SK-N-SH (cell line): ENCODE measurements around the gene ANKRD33B.

Source experiments
- FOXM1 ChIP-seq: IDR thresholded peaks from 2 replicates; pipeline ENCODE4 v1.4.0; 2012; ENCODE audit warnings: low read depth, mild to moderate bottlenecking
- RAD21 ChIP-seq: IDR thresholded peaks from 2 replicates; pipeline ENCODE4 v1.6.1; 2012; ENCODE audit warnings: mild to moderate bottlenecking, low read length
- TF ChIP-seq, protein P1 (sequence below): fragments of 200-600 bp; sonication (generic); IDR thresholded peaks from 2 replicates; pipeline ENCODE4 v1.6.1; 2017; ENCODE audit warnings: antibody characterized with exemption, mild to moderate bottlenecking, moderate library complexity
- TF ChIP-seq, protein P2 (sequence below): IDR thresholded peaks from 2 replicates; pipeline ENCODE4 v1.4.0; 2012; ENCODE audit warnings: low read depth

GRCh38 chr5:10588779-10589447 lies 25.0 kb downstream of the ANKRD33B start:
- TF ChIP-seq, protein P1, sequence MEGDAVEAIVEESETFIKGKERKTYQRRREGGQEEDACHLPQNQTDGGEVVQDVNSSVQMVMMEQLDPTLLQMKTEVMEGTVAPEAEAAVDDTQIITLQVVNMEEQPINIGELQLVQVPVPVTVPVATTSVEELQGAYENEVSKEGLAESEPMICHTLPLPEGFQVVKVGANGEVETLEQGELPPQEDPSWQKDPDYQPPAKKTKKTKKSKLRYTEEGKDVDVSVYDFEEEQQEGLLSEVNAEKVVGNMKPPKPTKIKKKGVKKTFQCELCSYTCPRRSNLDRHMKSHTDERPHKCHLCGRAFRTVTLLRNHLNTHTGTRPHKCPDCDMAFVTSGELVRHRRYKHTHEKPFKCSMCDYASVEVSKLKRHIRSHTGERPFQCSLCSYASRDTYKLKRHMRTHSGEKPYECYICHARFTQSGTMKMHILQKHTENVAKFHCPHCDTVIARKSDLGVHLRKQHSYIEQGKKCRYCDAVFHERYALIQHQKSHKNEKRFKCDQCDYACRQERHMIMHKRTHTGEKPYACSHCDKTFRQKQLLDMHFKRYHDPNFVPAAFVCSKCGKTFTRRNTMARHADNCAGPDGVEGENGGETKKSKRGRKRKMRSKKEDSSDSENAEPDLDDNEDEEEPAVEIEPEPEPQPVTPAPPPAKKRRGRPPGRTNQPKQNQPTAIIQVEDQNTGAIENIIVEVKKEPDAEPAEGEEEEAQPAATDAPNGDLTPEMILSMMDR = no peak
- TF ChIP-seq RAD21 = no peak
- TF ChIP-seq, protein P2, sequence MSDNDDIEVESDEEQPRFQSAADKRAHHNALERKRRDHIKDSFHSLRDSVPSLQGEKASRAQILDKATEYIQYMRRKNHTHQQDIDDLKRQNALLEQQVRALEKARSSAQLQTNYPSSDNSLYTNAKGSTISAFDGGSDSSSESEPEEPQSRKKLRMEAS = no peak
- no peak for TF ChIP-seq FOXM1
